NOMO-1 (cell line): ENCODE data around the gene CDC34.

Experiments used
- DNase-seq, 2 experiments: peaks; one replicate each; lab custom pipeline; 2025; ENCODE audit not compliant: unreplicated experiment in 2 of 2; lab: John Stamatoyannopoulos, UW

Gene CDC34

GRCh38 chr19:571566-571974 is 40.0 kb downstream of the CDC34 start:
- DNase-seq: peak; percentile 55 to 67

GRCh38 chr19:572140-572742 is 40.7 kb downstream of the CDC34 start, which contains the start of gene BSG:
Gene BSG (plus strand): TSS chr19:572596. CDS start chr19:572635, 39 bp downstream.
- DNase-seq: peak; percentile 97

GRCh38 chr19:572743-573518 is 41.4 kb downstream of the CDC34 start:
- no peak for DNase-seq

GRCh38 chr19:573519-573825 is 41.9 kb downstream of the CDC34 start:
- DNase-seq: no peak

- no peak for DNase-seq
These were observed 43.3 kb downstream of the CDC34 start for GRCh38 chr19:574658-575526.

- DNase-seq: no peak
These were observed 44.3 kb downstream of the CDC34 start for GRCh38 chr19:575527-576506.

- DNase-seq: no peak
These were observed 45.3 kb downstream of the CDC34 start for GRCh38 chr19:576768-577438.

- no peak for DNase-seq
These were observed 46.2 kb downstream of the CDC34 start for GRCh38 chr19:577439-578392.

- DNase-seq: no peak
These were observed 47.7 kb downstream of the CDC34 start for GRCh38 chr19:579111-579841.

GRCh38 chr19:579842-580155 is 48.2 kb downstream of the CDC34 start:
- no peak for DNase-seq

GRCh38 chr19:580274-580835 is 48.8 kb downstream of the CDC34 start:
- no peak for DNase-seq

- DNase-seq: no peak
These were observed 50.0 kb downstream of the CDC34 start for GRCh38 chr19:581399-582111.

- no peak for DNase-seq
These were observed 51.1 kb downstream of the CDC34 start for GRCh38 chr19:582497-583197.

GRCh38 chr19:583198-583967 is 51.8 kb downstream of the CDC34 start:
- DNase-seq: no peak

- DNase-seq: no peak
These were observed 52.3 kb downstream of the CDC34 start for GRCh38 chr19:583968-584239.
